Measurements from ENCODE around the gene PIM3.
A peak's percentile ranks its signal among the peaks of the same experiment; 100 is the strongest.

PIM3 gene

GRCh38 chr22:49960159-49961004 is at the start of gene PIM3:
Gene PIM3, plus strand, starts transcription at chr22:49960772. Its CDS starts 176 bp downstream, at chr22:49960948.
- peak; percentile 95 for DNase-seq (ENCODE audit: low spot score)

- DNase-seq (ENCODE audit: low spot score) = no peak
These were observed 48.5 kb upstream of the PIM3 start for GRCh38 chr22:49911881-49912625.

GRCh38 chr22:49913026-49913425 is 47.5 kb upstream of the PIM3 start:
- no peak for DNase-seq (ENCODE audit: low spot score)

- no peak for DNase-seq (ENCODE audit: low spot score)
These were observed 47.1 kb upstream of the PIM3 start for GRCh38 chr22:49913446-49913845.

GRCh38 chr22:49914256-49914655 is 46.3 kb upstream of the PIM3 start:
- DNase-seq (ENCODE audit: low spot score) = no peak

- no peak for DNase-seq (ENCODE audit: low spot score)
These were observed 45.0 kb upstream of the PIM3 start for GRCh38 chr22:49915610-49916009.

GRCh38 chr22:49916831-49917230 is 43.7 kb upstream of the PIM3 start:
- DNase-seq (ENCODE audit: low spot score) = no peak

- DNase-seq (ENCODE audit: low spot score) = peak; percentile 96
These were observed 42.3 kb upstream of the PIM3 start, which contains the start of the genes ALG12 and CRELD2 for GRCh38 chr22:49917974-49918910. Gene ALG12, minus strand, starts transcription at chr22:49918438. Its CDS starts 4,673 bp downstream, at chr22:49913765. Gene CRELD2, plus strand, starts transcription at chr22:49918634. Its CDS starts 136 bp downstream, at chr22:49918770.

- no peak for DNase-seq (ENCODE audit: low spot score)
These were observed 41.4 kb upstream of the PIM3 start for GRCh38 chr22:49918911-49919881.

- no peak for DNase-seq (ENCODE audit: low spot score)
These were observed 39.7 kb upstream of the PIM3 start for GRCh38 chr22:49920859-49921258.

GRCh38 chr22:49921508-49922278 is 38.9 kb upstream of the PIM3 start:
- DNase-seq (ENCODE audit: low spot score) = no peak

- no peak for DNase-seq (ENCODE audit: low spot score)
These were observed 38.1 kb upstream of the PIM3 start for GRCh38 chr22:49922484-49922883.

- DNase-seq (ENCODE audit: low spot score) = no peak
These were observed 37.6 kb upstream of the PIM3 start for GRCh38 chr22:49922926-49923325.

- DNase-seq (ENCODE audit: low spot score) = no peak
These were observed 37.1 kb upstream of the PIM3 start for GRCh38 chr22:49923445-49923844.

GRCh38 chr22:49924113-49924833 is 36.3 kb upstream of the PIM3 start:
- no peak for DNase-seq (ENCODE audit: low spot score)

GRCh38 chr22:49925525-49926128 is 34.9 kb upstream of the PIM3 start:
- peak; percentile 82 for DNase-seq (ENCODE audit: low spot score)

GRCh38 chr22:49926916-49927315 is 33.7 kb upstream of the PIM3 start:
- no peak for DNase-seq (ENCODE audit: low spot score)

GRCh38 chr22:49927483-49928184 is 32.9 kb upstream of the PIM3 start:
- DNase-seq (ENCODE audit: low spot score) = no peak
